ENCODE data around the gene PCAT7. TPM values are rescaled to one million over a fixed set of nuclear protein-coding genes. Genes with fewer than 3 reads are reported as not detected.
"Not testable (repeated sequence)": the region's sequence is repeated elsewhere in the genome, so short reads cannot be mapped to it uniquely, and the experiment has no call there.

PCAT7 gene
- total and polyA plus RNA-seq, 4 donors: 0.53 TPM; not detected in 3

DNA sequence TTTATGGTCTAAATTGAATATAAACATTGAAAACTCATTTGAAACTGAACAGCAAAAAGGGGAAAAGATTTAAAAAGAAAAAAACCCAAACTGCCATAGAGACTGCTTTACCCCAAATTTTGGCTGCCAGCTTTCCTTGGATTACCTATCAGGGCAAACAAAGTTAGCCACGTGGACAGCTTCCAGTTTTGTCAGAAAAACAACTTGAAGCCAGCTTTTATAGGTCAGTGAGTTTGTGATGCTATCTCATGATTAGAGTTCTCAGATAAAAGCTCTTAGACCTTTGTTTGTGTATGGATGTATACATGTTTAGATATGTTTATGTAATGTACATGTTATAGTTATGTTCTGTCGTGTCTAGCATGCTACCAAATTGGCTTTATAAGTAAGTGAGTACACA, 22.7 kb downstream of the PCAT7 start:
- Histone ChIP-seq H3K4me1 (ENCODE audit: control insufficient read depth, insufficient read depth, low read length) (no peaks in the 10 kb centered on the region), H3K4me3 (ENCODE audit: low read depth, low read length) (no peak overlapping the region), H3K9me3 (ENCODE audit: control insufficient read depth, insufficient read depth, low read length) (no peaks in the 10 kb centered on the region), H3K36me3 (ENCODE audit: control insufficient read depth, insufficient read depth, low read length) (no peaks in the 10 kb centered on the region), H3K27me3 (ENCODE audit: control insufficient read depth, insufficient read depth, low read length) (no peaks in the 10 kb centered on the region), H3K27ac (ENCODE audit: low read depth, low read length) (no peak overlapping the region)
- no peak for DNase-seq (ENCODE audit: low read depth in 4 of 6, low spot score in 6 of 6)
- 20% methylated on average over 1 of the region's 2 CpGs for WGBS (ENCODE audit: insufficient coverage)

GRCh38 chr9:94581728-94582127, 26.8 kb downstream of the PCAT7 start:
- no peaks in the 10 kb centered on the region for H3K4me1 ChIP-seq (ENCODE audit: control insufficient read depth, insufficient read depth, low read length)
- DNase-seq (ENCODE audit: low read depth in 4 of 6, low spot score in 6 of 6): no peak
- no peaks in the 10 kb centered on the region for H3K36me3 ChIP-seq (ENCODE audit: control insufficient read depth, insufficient read depth, low read length)
- no peaks in the 10 kb centered on the region for H3K27me3 ChIP-seq (ENCODE audit: control insufficient read depth, insufficient read depth, low read length)
- no peaks in the 10 kb centered on the region for H3K9me3 ChIP-seq (ENCODE audit: control insufficient read depth, insufficient read depth, low read length)
- WGBS (ENCODE audit: insufficient coverage): 90% methylated on average over 4 of the region's 5 CpGs
- H3K27ac ChIP-seq (ENCODE audit: low read depth, low read length): no peak overlapping the region
- no peak overlapping the region for H3K4me3 ChIP-seq (ENCODE audit: low read depth, low read length)

- WGBS (ENCODE audit: insufficient coverage): 88% methylated on average over 2 of the region's 6 CpGs
Observed at GRCh38 chr9:94584555-94584954, 29.7 kb downstream of the PCAT7 start.

GRCh38 chr9:94586316-94586715, 31.4 kb downstream of the PCAT7 start:
- Histone ChIP-seq H3K4me3 (ENCODE audit: low read depth, low read length) (no peak overlapping the region), H3K9me3 (ENCODE audit: control insufficient read depth, insufficient read depth, low read length) (no peaks in the 10 kb centered on the region), H3K27ac (ENCODE audit: low read depth, low read length) (no peak overlapping the region), H3K36me3 (ENCODE audit: control insufficient read depth, insufficient read depth, low read length) (no peaks in the 10 kb centered on the region), H3K27me3 (ENCODE audit: control insufficient read depth, insufficient read depth, low read length) (no peaks in the 10 kb centered on the region), H3K4me1 (ENCODE audit: control insufficient read depth, insufficient read depth, low read length) (no peaks in the 10 kb centered on the region)
- no CpG with 5 or more reads among the region's 4 CpGs for WGBS (ENCODE audit: insufficient coverage)
- no peak for DNase-seq (ENCODE audit: low read depth in 4 of 6, low spot score in 6 of 6)

More at GRCh38 chr9:94584555-94584954, 29.7 kb downstream of the PCAT7 start:
- Histone ChIP-seq H3K9me3 (ENCODE audit: control insufficient read depth, insufficient read depth, low read length) (no peaks in the 10 kb centered on the region), H3K27me3 (ENCODE audit: control insufficient read depth, insufficient read depth, low read length) (no peaks in the 10 kb centered on the region), H3K27ac (ENCODE audit: low read depth, low read length) (no peak overlapping the region), H3K4me1 (ENCODE audit: control insufficient read depth, insufficient read depth, low read length) (no peaks in the 10 kb centered on the region), H3K36me3 (ENCODE audit: control insufficient read depth, insufficient read depth, low read length) (no peaks in the 10 kb centered on the region), H3K4me3 (ENCODE audit: low read depth, low read length) (no peak overlapping the region)
- DNase-seq (ENCODE audit: low read depth in 4 of 6, low spot score in 6 of 6): no peak

DNA sequence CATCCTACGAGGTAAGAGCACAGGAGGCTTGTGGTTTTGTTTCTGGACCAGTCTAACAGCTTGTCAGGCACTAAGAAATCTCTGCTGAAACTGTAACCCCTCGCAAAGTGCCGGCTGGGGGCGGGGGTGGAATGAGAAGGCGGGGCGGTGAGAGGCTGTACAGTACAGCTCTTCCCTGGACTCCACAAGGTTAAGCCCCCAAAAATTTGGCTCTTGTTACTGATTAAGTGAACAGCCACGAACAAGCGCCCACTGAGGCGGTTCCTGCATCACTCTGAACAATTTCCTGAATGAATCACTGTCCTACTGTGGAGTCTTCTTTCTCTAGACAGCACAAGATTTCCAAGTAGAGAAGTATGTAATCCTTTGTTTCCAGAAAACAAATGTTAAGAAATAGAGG, 31.9 kb downstream of the PCAT7 start:
- Histone ChIP-seq H3K4me1 (ENCODE audit: control insufficient read depth, insufficient read depth, low read length) (no peaks in the 10 kb centered on the region), H3K27me3 (ENCODE audit: control insufficient read depth, insufficient read depth, low read length) (no peaks in the 10 kb centered on the region), H3K36me3 (ENCODE audit: control insufficient read depth, insufficient read depth, low read length) (no peaks in the 10 kb centered on the region), H3K9me3 (ENCODE audit: control insufficient read depth, insufficient read depth, low read length) (no peaks in the 10 kb centered on the region), H3K4me3 (ENCODE audit: low read depth, low read length) (no peak overlapping the region), H3K27ac (ENCODE audit: low read depth, low read length) (no peak overlapping the region)
- WGBS (ENCODE audit: insufficient coverage): 86% methylated on average over 5 of the region's 9 CpGs
- DNase-seq (ENCODE audit: low read depth in 4 of 6, low spot score in 6 of 6): no peak

- Histone ChIP-seq H3K4me1 (ENCODE audit: control insufficient read depth, insufficient read depth, low read length) (no peaks in the 10 kb centered on the region), H3K27me3 (ENCODE audit: control insufficient read depth, insufficient read depth, low read length) (no peaks in the 10 kb centered on the region), H3K9me3 (ENCODE audit: control insufficient read depth, insufficient read depth, low read length) (no peaks in the 10 kb centered on the region), H3K27ac (ENCODE audit: low read depth, low read length) (no peak overlapping the region), H3K4me3 (ENCODE audit: low read depth, low read length) (no peak overlapping the region), H3K36me3 (ENCODE audit: control insufficient read depth, insufficient read depth, low read length) (no peaks in the 10 kb centered on the region)
- 92% methylated on average over 9 of the region's 9 CpGs for WGBS (ENCODE audit: insufficient coverage)
- no peak for DNase-seq (ENCODE audit: low read depth in 4 of 6, low spot score in 6 of 6)
Observed at GRCh38 chr9:94588681-94589080, 33.8 kb downstream of the PCAT7 start.

DNA sequence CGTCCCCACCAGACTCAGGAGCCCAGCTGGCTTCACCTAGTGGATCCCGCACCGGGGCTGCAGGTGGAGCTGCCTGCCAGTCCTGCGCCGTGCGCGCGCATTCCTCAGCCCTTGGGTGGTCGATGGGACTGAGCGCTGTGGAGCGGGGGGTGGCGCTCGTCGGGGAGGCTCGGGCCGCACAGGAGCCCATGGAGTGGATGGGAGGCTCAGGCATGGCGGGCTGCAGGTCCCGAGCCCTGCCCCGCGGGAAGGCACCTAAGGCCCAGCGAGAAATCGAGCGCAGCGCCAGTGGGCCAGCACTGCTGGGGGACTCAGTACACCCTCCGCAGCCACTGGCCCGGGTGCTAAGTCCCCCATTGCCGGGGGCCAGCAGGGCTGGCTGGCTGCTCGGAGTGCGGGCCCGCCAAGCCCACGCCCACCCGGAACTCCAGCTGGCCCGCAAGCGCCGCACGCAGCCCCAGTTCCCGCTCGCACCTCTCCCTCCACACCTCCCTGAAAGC, 36.2 kb downstream of the PCAT7 start:
- WGBS (ENCODE audit: insufficient coverage): 86% methylated on average over 17 of the region's 38 CpGs
- H3K9me3 ChIP-seq (ENCODE audit: control insufficient read depth, insufficient read depth, low read length); H3K27ac ChIP-seq (ENCODE audit: low read depth, low read length); H3K4me3 ChIP-seq (ENCODE audit: low read depth, low read length); DNase-seq (ENCODE audit: low read depth in 4 of 6, low spot score in 6 of 6); H3K36me3 ChIP-seq (ENCODE audit: control insufficient read depth, insufficient read depth, low read length); H3K27me3 ChIP-seq (ENCODE audit: control insufficient read depth, insufficient read depth, low read length); H3K4me1 ChIP-seq (ENCODE audit: control insufficient read depth, insufficient read depth, low read length): not testable (repeated sequence)

DNA sequence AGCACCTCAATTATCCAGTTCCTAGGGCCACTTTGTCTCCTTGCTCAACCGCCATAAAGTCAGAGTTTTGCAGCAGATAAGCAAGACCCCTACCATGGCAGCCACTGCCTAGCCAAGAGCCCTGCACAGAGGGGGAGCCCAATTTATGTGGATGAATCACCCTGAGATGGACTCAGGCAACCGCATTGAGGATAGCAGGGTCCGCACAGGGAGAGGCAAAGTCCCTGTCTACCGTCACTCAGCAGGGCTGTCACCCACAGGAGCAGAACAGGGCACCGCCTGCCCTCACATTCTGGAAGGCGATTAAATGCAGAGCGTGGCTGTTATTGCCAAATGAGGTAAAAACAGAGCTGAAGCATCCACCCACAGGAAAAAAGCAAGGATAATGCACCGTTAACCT, 37.0 kb downstream of the PCAT7 start:
- DNase-seq (ENCODE audit: low read depth in 4 of 6, low spot score in 6 of 6): no peak
- Histone ChIP-seq H3K36me3 (ENCODE audit: control insufficient read depth, insufficient read depth, low read length) (no peaks in the 10 kb centered on the region), H3K4me1 (ENCODE audit: control insufficient read depth, insufficient read depth, low read length) (no peaks in the 10 kb centered on the region), H3K27me3 (ENCODE audit: control insufficient read depth, insufficient read depth, low read length) (no peaks in the 10 kb centered on the region), H3K4me3 (ENCODE audit: low read depth, low read length) (no peak overlapping the region), H3K9me3 (ENCODE audit: control insufficient read depth, insufficient read depth, low read length) (no peaks in the 10 kb centered on the region), H3K27ac (ENCODE audit: low read depth, low read length) (no peak overlapping the region)
- WGBS (ENCODE audit: insufficient coverage): 85% methylated on average over 7 of the region's 8 CpGs

DNA sequence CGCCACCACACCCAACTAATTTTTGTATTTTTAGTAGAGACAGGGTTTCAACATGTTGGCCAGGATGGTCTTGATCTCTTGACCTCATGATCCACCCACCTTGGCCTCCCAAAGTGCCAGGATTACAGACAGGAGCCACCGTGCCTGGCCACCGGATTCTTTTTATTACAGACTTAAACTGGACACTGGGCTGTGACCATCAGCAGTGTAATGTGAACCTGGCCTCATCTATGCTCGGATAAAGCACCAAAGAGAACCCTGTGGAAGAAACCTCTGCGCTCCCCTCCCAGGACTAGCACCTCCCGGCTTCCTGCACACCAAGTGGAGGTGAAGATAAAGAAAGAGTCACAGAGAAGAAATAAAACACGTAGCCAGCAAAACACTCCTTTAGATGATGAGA, 37.8 kb downstream of the PCAT7 start:
- not testable (repeated sequence) for H3K36me3 ChIP-seq (ENCODE audit: control insufficient read depth, insufficient read depth, low read length); H3K4me1 ChIP-seq (ENCODE audit: control insufficient read depth, insufficient read depth, low read length); DNase-seq (ENCODE audit: low read depth in 4 of 6, low spot score in 6 of 6); H3K27me3 ChIP-seq (ENCODE audit: control insufficient read depth, insufficient read depth, low read length); H3K27ac ChIP-seq (ENCODE audit: low read depth, low read length); H3K4me3 ChIP-seq (ENCODE audit: low read depth, low read length); H3K9me3 ChIP-seq (ENCODE audit: control insufficient read depth, insufficient read depth, low read length)
- WGBS (ENCODE audit: insufficient coverage): 92% methylated on average over 3 of the region's 7 CpGs

GRCh38 chr9:94593459-94594345, 38.8 kb downstream of the PCAT7 start, which contains the start of gene FBP2:
Gene FBP2, minus strand, starts transcription at chr9:94593824. Its CDS starts 98 bp downstream, at chr9:94593726.
- H3K9me3 ChIP-seq (ENCODE audit: control insufficient read depth, insufficient read depth, low read length): no peaks in the 10 kb centered on the region
- no peaks in the 10 kb centered on the region for H3K36me3 ChIP-seq (ENCODE audit: control insufficient read depth, insufficient read depth, low read length)
- no peak within 1 kb of the TSS for H3K4me3 ChIP-seq (ENCODE audit: low read depth, low read length)
- no peak within 1 kb of the TSS for H3K27ac ChIP-seq (ENCODE audit: low read depth, low read length)
- H3K4me1 ChIP-seq (ENCODE audit: control insufficient read depth, insufficient read depth, low read length): no peaks in the 10 kb centered on the region
- DNase-seq (ENCODE audit: low read depth in 4 of 6, low spot score in 6 of 6): no peak
- 79% methylated on average over 14 of the region's 21 CpGs for WGBS (ENCODE audit: insufficient coverage)
- no peaks in the 10 kb centered on the region for H3K27me3 ChIP-seq (ENCODE audit: control insufficient read depth, insufficient read depth, low read length)
